Mucosa of rectum (tissue), 2 donors: ENCODE data around the gene ELFN2.

Experiments used
- H3K27ac ChIP-seq, 2 donors: one replicate each; pipeline ENCODE4 v1.7.0; 2013; ENCODE audit warnings: inconsistent platforms in 2 of 2, low read depth in 2 of 2, low read length in 2 of 2
- H3K27me3 ChIP-seq, 2 donors: one replicate each; pipeline ENCODE4 v1.7.0; 2013; ENCODE audit warnings: low read length in 2 of 2; ENCODE audit not compliant: control insufficient read depth in 2 of 2, insufficient read depth in 2 of 2
- H3K36me3 ChIP-seq, 2 donors: one replicate each; pipeline ENCODE4 v1.7.0; 2013; ENCODE audit warnings: low read length in 2 of 2; ENCODE audit not compliant: control insufficient read depth in 2 of 2, insufficient read depth in 2 of 2
- H3K4me1 ChIP-seq, 2 donors: one replicate each; pipeline ENCODE4 v1.7.0; 2013; ENCODE audit warnings: low read length in 2 of 2, mild to moderate bottlenecking in 1 of 2; ENCODE audit not compliant: control insufficient read depth in 2 of 2, insufficient read depth in 2 of 2
- H3K4me3 ChIP-seq, 2 donors: one replicate each; pipeline ENCODE4 v1.7.0; 2013; ENCODE audit warnings: low read length in 2 of 2
- H3K9ac ChIP-seq, 2 donors: one replicate each; pipeline ENCODE4 v1.7.0; 2013; ENCODE audit warnings: low read length in 2 of 2, low read depth in 1 of 2, mild to moderate bottlenecking in 1 of 2
- H3K9me3 ChIP-seq, 2 donors: one replicate each; pipeline ENCODE4 v1.7.0; 2013; ENCODE audit warnings: low read length in 2 of 2; ENCODE audit not compliant: control insufficient read depth in 2 of 2
- donor health status: healthy.
- donor health status: Normal muscosa, but diverticular disease.

The ELFN2 gene

DNA sequence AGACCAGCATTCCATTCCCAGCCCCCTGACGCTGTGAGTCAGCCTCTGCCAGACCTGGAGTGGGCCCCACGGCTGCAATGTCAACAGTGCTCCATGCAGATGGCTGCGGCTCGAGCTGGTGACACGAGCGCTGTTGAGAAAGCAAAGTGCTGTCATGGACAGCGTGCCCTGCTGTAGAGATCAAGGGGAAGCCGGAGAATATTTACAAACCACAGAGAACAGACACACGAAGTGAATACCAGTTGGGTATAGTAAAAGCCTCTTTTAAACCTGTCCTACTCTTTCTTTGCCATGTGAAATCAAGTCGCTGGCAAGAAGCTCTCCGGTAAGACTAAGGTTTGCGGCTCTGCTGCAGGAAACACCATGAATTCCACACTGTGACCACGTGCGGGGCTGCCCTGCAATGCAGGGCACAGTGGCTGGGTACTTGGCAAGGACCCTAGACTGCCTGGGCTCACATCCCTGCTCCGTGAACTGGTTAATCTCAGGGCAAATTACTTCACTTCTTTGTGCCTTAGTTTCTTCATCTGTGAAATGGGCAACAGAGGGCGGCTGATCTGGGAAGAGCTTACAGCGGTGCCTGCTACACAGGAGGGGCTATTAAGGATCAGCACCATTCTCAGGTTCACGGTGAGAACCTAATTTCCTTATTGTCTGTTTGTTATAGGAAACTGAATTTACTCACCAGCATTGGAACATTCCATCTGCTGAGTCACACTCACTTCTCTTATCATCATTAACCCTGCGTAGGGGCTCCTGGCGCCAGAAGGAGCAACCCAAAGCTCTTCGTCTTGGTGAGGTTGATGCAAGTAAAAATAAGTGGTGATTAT is 27.8 kb upstream of the ELFN2 start:
- Histone ChIP-seq H3K9ac (no peak overlapping the region), H3K27me3 (peaks cover 1 to 23% of the 10 kb centered on the region in 2 donors), H3K9me3 (no peaks in the 10 kb centered on the region), H3K4me1 (no peaks in the 10 kb centered on the region), H3K36me3 (no peaks in the 10 kb centered on the region), H3K27ac (no peak overlapping the region), H3K4me3 (no peak overlapping the region)

DNA sequence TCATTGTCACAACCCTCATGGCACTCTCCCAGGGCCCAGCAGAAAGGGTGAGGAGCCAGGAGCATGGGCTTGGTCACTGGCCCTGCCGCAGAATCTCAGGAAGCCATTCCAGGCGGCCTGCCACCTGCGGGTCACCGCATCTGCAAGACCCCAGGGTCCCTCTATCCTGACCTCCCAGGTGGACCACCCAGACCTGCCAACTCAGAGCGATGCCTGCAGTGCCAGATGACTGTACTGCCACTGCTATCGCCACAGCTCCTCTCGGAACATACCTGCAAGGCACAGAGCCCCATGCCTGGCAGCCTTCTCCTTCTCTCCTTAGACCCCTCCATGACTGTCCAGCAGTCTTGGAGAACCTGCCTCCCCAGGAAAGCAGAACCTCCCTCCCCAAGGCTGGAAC is 26.4 kb upstream of the ELFN2 start:
- Histone ChIP-seq H3K9me3 (no peaks in the 10 kb centered on the region), H3K9ac (no peak overlapping the region), H3K4me3 (no peak overlapping the region), H3K36me3 (no peaks in the 10 kb centered on the region), H3K27ac (no peak overlapping the region), H3K27me3 (peaks cover 1 to 26% of the 10 kb centered on the region in 2 donors), H3K4me1 (no peaks in the 10 kb centered on the region)

DNA sequence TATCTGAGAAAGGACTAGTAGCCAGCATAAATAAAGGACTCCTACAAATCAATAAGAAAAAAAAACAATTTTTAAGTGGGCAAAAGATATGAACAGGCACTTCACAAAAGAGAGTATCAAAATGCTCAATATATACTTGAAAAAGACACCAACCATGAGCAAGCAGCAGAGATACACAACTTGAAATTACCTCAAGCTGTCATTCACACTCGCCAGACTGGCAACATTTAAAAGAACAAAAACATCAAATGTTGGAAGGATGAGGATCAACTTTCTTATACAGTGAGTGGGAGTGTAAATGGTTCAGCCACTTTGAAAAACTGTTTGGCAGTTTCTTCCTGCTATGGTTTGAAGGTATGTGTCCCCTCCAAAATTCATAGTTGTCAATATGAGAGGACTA is 23.9 kb upstream of the ELFN2 start:
- no peaks in the 10 kb centered on the region for H3K36me3 ChIP-seq
- H3K27me3 ChIP-seq, result peaks cover 1 to 24% of the 10 kb centered on the region in 2 donors
- H3K9me3 ChIP-seq, result no peaks in the 10 kb centered on the region
- no peak overlapping the region for H3K9ac ChIP-seq
- no peak overlapping the region for H3K4me3 ChIP-seq
- H3K27ac ChIP-seq, result no peak overlapping the region
- H3K4me1 ChIP-seq, result no peaks in the 10 kb centered on the region

DNA sequence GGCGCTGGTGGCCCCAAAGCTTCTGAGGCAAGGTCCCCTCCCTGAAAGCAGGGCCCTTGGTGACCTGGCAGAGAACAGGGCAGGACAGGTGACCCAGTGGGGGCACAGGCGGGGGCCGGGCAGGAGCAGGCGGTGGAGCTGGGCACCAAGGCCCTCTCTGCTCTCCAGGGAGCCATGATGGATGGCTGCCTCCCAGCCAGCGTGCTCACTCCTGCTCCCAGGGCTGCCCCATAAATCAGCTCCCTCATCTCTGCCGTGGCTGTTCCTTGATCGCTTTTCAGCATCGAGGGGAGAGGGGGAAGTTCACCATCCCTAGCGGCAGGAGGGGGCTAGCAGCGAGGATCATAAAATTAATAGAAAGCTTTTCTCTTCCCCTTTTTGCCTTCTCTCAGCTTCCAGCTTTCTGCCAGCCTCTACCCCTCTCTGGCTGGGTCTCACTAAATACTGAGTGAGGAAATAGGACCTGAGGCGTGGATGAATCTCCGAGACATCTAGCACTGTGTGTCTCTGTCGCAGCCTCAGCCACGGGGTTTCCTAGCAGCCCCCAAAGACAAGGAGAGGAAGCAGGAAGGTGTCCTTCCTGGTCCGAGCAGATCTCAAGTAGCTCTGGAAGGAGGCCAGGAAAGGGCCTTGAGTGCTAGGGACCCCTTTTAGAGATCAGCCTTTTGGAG is 22.2 kb upstream of the ELFN2 start:
- H3K4me3 ChIP-seq, result no peak overlapping the region
- no peak overlapping the region for H3K9ac ChIP-seq
- no peak overlapping the region for H3K27ac ChIP-seq
- H3K36me3 ChIP-seq, result no peaks in the 10 kb centered on the region
- no peaks in the 10 kb centered on the region for H3K9me3 ChIP-seq
- H3K4me1 ChIP-seq, result no peaks in the 10 kb centered on the region
- peaks cover 1 to 15% of the 10 kb centered on the region in 2 donors for H3K27me3 ChIP-seq

DNA sequence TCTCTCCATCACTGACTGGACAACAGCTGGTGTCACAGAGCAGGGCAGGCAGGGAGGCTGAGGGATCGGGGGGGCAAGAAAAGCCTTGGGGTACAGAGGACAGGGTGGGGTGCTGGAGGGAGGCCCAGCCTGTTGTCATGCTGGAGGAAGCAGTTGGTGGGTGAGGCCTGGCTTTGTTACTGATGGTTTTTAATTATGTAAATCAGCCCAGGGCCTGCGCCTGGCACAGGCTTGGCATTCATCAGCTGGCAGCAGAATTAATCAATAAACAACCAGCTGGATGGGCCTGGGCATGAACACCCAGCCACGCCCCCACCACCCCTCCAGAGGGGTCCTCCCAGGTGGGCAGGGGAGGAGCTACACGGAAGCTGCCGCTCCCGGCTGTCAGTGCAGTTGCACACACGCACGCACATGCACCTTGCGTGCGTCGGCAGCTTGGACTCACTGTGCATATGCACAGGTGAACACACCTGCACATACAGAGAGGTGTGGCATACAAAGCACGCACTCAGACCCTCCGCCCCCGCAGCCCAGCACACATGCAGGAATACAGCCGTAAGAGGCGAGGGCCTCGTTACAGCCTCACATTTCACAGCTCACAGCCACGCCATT is 21.3 kb upstream of the ELFN2 start:
- H3K9ac ChIP-seq, result no peak overlapping the region
- peaks cover 1 to 14% of the 10 kb centered on the region in 2 donors for H3K27me3 ChIP-seq
- no peaks in the 10 kb centered on the region for H3K36me3 ChIP-seq
- no peak overlapping the region for H3K4me3 ChIP-seq
- H3K9me3 ChIP-seq, result no peaks in the 10 kb centered on the region
- no peaks in the 10 kb centered on the region for H3K4me1 ChIP-seq
- H3K27ac ChIP-seq, result no peak overlapping the region

DNA sequence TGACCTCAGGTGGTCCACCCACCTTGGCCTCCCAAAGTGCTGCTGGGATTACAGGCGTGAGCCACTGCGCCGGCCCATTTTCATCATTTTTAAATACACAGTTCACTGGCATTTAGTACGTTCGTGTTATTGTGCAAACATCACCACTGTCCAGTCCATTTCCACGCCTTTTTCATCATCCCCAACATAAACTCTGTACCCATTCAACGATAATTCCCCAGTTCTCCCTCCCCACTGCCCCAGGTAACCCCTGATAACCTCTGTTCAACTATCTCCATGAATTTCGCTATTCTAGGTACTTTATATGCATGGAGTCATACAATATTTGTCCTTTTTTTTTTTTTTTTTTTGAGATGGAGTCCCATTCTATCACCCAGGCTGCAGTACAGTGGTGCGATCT is 18.2 kb upstream of the ELFN2 start:
- Histone ChIP-seq H3K4me1 (no peaks in the 10 kb centered on the region), H3K27ac (no peak overlapping the region), H3K27me3 (peaks cover 3 to 11% of the 10 kb centered on the region in 2 donors), H3K4me3 (no peak overlapping the region), H3K9ac (no peak overlapping the region), H3K9me3 (peaks cover 0 to 3% of the 10 kb centered on the region in 2 donors), H3K36me3 (no peaks in the 10 kb centered on the region)

DNA sequence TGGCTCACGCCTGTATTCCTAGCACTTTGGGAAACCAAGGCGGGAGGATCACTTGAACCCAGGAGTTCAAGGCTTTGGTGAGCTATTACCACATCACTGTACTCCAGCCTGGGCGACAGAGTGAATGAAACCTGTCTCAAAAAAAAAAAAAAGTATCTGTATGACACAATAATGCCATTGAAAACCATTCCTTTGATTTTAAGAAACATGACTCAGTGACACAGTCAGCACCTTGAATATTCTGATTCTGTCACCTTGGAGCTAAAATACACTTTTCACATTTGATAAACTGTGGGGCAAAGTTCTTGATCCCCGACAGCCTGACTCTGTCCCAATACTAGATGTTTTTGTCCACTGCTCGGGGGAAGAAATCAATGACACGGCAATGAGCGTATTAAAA is 16.7 kb upstream of the ELFN2 start:
- Histone ChIP-seq H3K27me3 (peaks cover 3 to 11% of the 10 kb centered on the region in 2 donors), H3K9ac (no peak overlapping the region)

DNA sequence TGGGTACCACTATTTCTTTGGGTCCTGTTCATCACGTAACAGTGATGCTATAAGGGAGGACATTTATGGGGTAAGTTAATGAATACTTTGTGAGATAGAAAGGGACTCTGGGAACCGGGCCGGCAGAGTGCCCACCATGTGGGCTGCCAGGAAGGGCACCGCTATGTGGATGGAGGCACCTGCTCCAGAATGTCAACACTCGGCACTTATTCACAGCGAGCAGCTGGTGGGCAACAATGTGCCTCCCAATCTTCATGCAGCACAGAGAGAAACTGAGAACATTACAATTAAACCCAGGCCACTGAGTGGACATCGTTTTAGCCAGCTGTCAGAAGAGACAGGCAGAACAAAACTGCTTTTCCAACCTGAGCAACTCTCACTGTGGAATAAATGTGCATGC is 15.8 kb upstream of the ELFN2 start:
- H3K27ac ChIP-seq, result no peak overlapping the region
- no peaks in the 10 kb centered on the region for H3K36me3 ChIP-seq
- no peaks in the 10 kb centered on the region for H3K4me1 ChIP-seq
- peaks cover 3 to 7% of the 10 kb centered on the region in 2 donors for H3K27me3 ChIP-seq
- no peak overlapping the region for H3K9ac ChIP-seq
- H3K9me3 ChIP-seq, result peaks cover 0 to 3% of the 10 kb centered on the region in 2 donors
- H3K4me3 ChIP-seq, result no peak overlapping the region

More for the DNA sequence above, 16.7 kb upstream of the ELFN2 start:
- no peak overlapping the region for H3K27ac ChIP-seq
- H3K4me3 ChIP-seq, result no peak overlapping the region
- no peaks in the 10 kb centered on the region for H3K36me3 ChIP-seq
- H3K9me3 ChIP-seq, result peaks cover 0 to 3% of the 10 kb centered on the region in 2 donors
- no peaks in the 10 kb centered on the region for H3K4me1 ChIP-seq

DNA sequence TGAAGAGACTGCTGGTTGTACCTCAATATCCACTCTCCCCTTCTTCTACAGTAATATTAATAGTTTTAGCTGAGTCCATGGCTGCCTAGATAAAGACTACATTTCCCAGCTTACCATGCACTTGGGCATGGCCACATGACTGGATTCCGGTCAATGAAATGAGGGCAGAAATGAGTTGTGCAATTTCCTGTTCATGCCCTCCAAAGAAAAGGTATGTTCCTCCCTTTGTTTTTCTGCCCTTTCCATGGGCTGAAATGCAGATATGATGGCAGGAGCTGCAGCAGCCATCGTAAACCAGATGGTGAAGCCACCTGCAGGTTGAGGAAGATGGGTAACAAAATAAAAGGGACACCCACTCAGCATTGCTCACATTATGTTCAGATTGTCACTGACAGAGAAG is 15.3 kb upstream of the ELFN2 start:
- no peak overlapping the region for H3K4me3 ChIP-seq
- H3K27ac ChIP-seq, result no peak overlapping the region
- no peaks in the 10 kb centered on the region for H3K4me1 ChIP-seq
- H3K9ac ChIP-seq, result no peak overlapping the region
- no peaks in the 10 kb centered on the region for H3K36me3 ChIP-seq
- H3K9me3 ChIP-seq, result peaks cover 0 to 3% of the 10 kb centered on the region in 2 donors
- H3K27me3 ChIP-seq, result peaks cover 3 to 5% of the 10 kb centered on the region in 2 donors

DNA sequence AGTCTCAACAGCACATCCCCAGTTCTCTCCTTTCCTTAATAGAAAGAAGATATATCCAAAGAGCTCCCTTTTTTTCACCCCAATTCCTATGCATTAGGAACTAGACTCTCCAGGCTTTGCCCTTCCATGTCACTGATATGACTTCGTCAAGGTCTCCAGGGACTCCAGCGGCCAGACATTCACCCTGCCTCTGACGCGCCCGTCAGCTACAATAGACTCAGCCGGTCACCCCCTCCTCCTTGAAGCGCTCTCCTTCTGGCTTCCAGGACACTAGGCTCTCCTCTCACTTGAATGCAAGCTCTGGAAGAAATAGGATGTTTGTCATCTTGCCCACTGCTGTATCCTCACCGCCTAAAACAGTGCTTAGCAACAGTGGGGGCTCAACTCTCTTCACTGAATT is 14.9 kb upstream of the ELFN2 start:
- Histone ChIP-seq H3K4me1 (no peaks in the 10 kb centered on the region), H3K27me3 (peaks cover under 1 to 3% of the 10 kb centered on the region in 2 donors), H3K9ac (no peak overlapping the region), H3K9me3 (peaks cover 0 to 3% of the 10 kb centered on the region in 2 donors), H3K36me3 (no peaks in the 10 kb centered on the region), H3K27ac (no peak overlapping the region), H3K4me3 (no peak overlapping the region)
